ENCODE results near the gene ABCC11.

DNA sequence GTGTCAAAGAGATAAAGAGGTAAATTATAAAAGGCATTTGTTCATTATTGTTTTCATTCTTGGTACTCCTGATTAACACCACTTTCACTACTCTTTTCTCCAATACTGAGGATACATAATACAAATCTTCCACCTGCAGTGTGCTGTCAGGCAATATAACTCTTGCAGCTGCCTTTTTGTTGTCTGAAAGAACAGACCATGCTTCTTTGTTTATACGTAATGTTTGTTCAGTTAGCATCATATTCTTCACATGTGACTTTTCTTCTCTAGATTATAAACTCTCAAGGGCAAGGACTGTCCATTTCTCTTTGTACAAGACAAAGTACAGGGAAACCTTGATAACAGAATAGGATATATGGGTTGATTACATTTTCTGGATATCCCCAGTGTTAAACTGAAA lies 14.2 kb upstream of the ABCC11 start:
- no peak for TF ChIP-seq CTCF (IDR thresholded peaks at IDR 0.05)
- TF ChIP-seq POLR2AphosphoS5 (IDR thresholded peaks at IDR 0.05), result no peak
- TF ChIP-seq POLR2A (IDR thresholded peaks at IDR 0.05), result no peak
- TF ChIP-seq EP300 (IDR thresholded peaks at IDR 0.05), result no peak

All from suprapubic skin (tissue), 4 donors.